ENCODE results near the gene RALB.
"Not testable (repeated sequence)": the region's sequence is repeated elsewhere in the genome, so short reads cannot be mapped to it uniquely, and the experiment has no call there.

RALB gene

GRCh38 chr2:120244656-120245519 lies 7.8 kb upstream of the RALB start:
- DNase-seq, result no peak

GRCh38 chr2:120245520-120246332 lies 6.9 kb upstream of the RALB start:
- no peak for DNase-seq

GRCh38 chr2:120246546-120247300 lies 5.9 kb upstream of the RALB start:
- no peak for DNase-seq

GRCh38 chr2:120247851-120248250 lies 4.8 kb upstream of the RALB start:
- no peak for DNase-seq

- no peak for DNase-seq
Observed at GRCh38 chr2:120250640-120251039, 2.0 kb upstream of the RALB start.

GRCh38 chr2:120251078-120251477 lies 1.6 kb upstream of the RALB start:
- no peak for DNase-seq

- DNase-seq, result no peak
Observed at GRCh38 chr2:120251880-120252224, 800 bp upstream of the RALB start.

GRCh38 chr2:120253021-120253882 lies 600 bp downstream of the RALB start:
- peak; percentile 44 for DNase-seq

GRCh38 chr2:120254178-120254577 lies 1.5 kb downstream of the RALB start:
- DNase-seq, result no peak

- no peak for DNase-seq
Observed at GRCh38 chr2:120255071-120255470, 2.4 kb downstream of the RALB start.

GRCh38 chr2:120255986-120256650 lies 3.5 kb downstream of the RALB start:
- DNase-seq, result no peak

- DNase-seq, result no peak
Observed at GRCh38 chr2:120256651-120257000, 4.0 kb downstream of the RALB start.

GRCh38 chr2:120257522-120257921 lies 4.9 kb downstream of the RALB start:
- DNase-seq, result no peak

GRCh38 chr2:120258196-120258595 lies 5.5 kb downstream of the RALB start:
- no peak for DNase-seq

- not testable (repeated sequence) for DNase-seq
Observed at GRCh38 chr2:120259939-120260338, 7.3 kb downstream of the RALB start.

- no peak for DNase-seq
Observed at GRCh38 chr2:120260736-120261135, 8.1 kb downstream of the RALB start.

- DNase-seq, result no peak
Observed at GRCh38 chr2:120261387-120262006, 8.8 kb downstream of the RALB start.

- DNase-seq, result no peak
Observed at GRCh38 chr2:120262150-120262549, 9.5 kb downstream of the RALB start.

- DNase-seq, result no peak
Observed at GRCh38 chr2:120262761-120263428, 10.2 kb downstream of the RALB start.

GRCh38 chr2:120265006-120265405 lies 12.4 kb downstream of the RALB start:
- DNase-seq, result no peak

- DNase-seq, result no peak
Observed at GRCh38 chr2:120267348-120267747, 14.7 kb downstream of the RALB start.

Measured in activated T-cell treated with anti-CD3 and anti-CD28 coated beads, Interleukin-2, amount 50 U/mL, for 1 hour (primary cell).